Measurements from ENCODE around the gene ZNF497.
A peak's percentile ranks its signal among the peaks of the same experiment; 100 is the strongest.
"Not testable (repeated sequence)": the region's sequence is repeated elsewhere in the genome, so short reads cannot be mapped to it uniquely, and the experiment has no call there.

Gene ZNF497

DNA sequence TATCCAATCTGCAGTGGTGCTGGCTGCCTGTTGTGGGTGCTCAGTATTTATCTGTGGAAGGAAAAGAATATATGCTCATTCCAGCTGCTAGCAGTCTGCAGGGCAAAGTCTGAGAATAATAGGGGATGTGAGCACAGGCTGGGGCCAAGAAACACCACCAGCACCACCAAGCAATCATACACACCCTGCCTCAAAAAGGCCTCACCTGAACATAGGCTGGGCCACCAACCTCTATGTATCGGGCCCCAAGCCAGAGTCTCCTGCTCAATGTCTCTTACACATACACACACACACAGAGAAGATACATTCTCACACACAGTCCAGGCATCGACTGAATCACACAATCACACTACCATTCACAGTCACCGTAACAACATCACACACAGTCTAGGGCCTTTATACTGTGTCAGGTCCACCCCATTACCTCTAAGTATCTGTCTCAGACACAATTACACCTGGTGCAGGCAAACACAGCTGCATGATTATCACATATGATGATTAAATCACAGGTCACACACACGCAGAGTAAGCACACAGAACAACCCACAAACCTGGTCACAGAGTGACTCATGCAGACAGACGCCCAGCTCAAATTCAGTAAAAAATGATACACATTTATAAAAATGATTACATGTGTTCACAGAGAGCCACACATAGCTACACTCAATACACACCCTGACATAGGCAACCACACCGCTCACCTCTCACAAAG lies 37.1 kb downstream of the ZNF497 start:
- peak overlapping the region; percentile 92 for H3K4me3 ChIP-seq (ENCODE audit: low read depth, low read length)
- no peak overlapping the region for H2AFZ ChIP-seq (ENCODE audit: low read length, unreplicated experiment)
- H3K27ac ChIP-seq (ENCODE audit: low read depth, low read length) = no peak overlapping the region
- H3K27me3 ChIP-seq (ENCODE audit: insufficient read depth, low read length) = no peaks in the 10 kb centered on the region
- peaks cover 6% of the 10 kb centered on the region for H3K4me1 ChIP-seq (ENCODE audit: control insufficient read depth, insufficient read depth, low read length, unreplicated experiment)
- no peaks in the 10 kb centered on the region for H3K36me3 ChIP-seq (ENCODE audit: insufficient read depth, low read length)
- H3K79me2 ChIP-seq (ENCODE audit: control insufficient read depth, insufficient read depth, low read length, unreplicated experiment) = peaks cover 32% of the 10 kb centered on the region

DNA sequence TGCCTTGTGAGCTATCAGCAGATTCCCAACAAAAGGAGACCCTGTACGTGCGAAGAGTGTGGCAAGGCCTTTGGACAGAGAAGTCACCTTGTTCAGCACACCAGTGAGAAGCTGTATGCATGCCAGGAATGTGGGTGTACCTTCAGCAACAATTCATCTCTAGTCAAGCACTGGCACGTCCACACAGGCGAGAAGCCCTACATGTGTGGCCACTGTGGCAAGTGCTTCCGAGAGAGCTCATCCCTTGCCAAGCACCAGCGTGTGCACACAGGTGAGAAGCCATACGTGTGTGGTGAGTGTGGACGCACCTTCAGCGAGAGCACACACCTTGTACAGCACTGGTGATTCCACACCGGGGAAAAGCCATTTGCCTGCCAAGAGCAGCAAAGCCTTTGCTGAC lies 43.3 kb downstream of the ZNF497 start:
- Histone ChIP-seq H3K79me2 (ENCODE audit: control insufficient read depth, insufficient read depth, low read length, unreplicated experiment) (no peaks in the 10 kb centered on the region), H3K36me3 (ENCODE audit: insufficient read depth, low read length) (peaks cover 9% of the 10 kb centered on the region), H3K4me3 (ENCODE audit: low read depth, low read length) (no peak overlapping the region), H3K27ac (ENCODE audit: low read depth, low read length) (no peak overlapping the region), H3K27me3 (ENCODE audit: insufficient read depth, low read length) (no peaks in the 10 kb centered on the region), H2AFZ (ENCODE audit: low read length, unreplicated experiment) (no peak overlapping the region), H3K4me1 (ENCODE audit: control insufficient read depth, insufficient read depth, low read length, unreplicated experiment) (no peaks in the 10 kb centered on the region)

DNA sequence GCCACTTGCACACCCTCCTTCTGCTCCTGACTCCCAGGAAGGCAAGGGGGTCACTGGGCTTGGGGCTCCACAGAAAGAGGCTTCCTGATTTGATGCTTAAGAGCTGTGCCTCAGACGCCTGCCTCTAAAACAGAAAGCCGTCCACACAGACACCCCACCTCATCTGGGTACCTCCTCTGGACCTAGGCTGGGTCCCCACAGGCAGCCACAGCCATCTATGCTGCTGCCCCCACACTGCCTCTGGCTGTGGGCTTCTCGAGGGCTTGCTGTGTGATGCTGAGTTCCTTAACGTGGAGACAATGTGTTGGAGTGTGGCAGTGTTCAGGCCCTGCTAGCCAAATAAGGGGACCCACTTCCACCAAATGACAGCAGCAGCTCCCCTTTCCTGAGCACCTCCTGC lies 44.3 kb downstream of the ZNF497 start:
- no peaks in the 10 kb centered on the region for H3K27me3 ChIP-seq (ENCODE audit: insufficient read depth, low read length)
- H3K4me1 ChIP-seq (ENCODE audit: control insufficient read depth, insufficient read depth, low read length, unreplicated experiment) = no peaks in the 10 kb centered on the region
- no peak overlapping the region for H3K27ac ChIP-seq (ENCODE audit: low read depth, low read length)
- H3K4me3 ChIP-seq (ENCODE audit: low read depth, low read length) = no peak overlapping the region
- H3K36me3 ChIP-seq (ENCODE audit: insufficient read depth, low read length) = peaks cover 15% of the 10 kb centered on the region
- no peaks in the 10 kb centered on the region for H3K79me2 ChIP-seq (ENCODE audit: control insufficient read depth, insufficient read depth, low read length, unreplicated experiment)
- H2AFZ ChIP-seq (ENCODE audit: low read length, unreplicated experiment) = no peak overlapping the region

DNA sequence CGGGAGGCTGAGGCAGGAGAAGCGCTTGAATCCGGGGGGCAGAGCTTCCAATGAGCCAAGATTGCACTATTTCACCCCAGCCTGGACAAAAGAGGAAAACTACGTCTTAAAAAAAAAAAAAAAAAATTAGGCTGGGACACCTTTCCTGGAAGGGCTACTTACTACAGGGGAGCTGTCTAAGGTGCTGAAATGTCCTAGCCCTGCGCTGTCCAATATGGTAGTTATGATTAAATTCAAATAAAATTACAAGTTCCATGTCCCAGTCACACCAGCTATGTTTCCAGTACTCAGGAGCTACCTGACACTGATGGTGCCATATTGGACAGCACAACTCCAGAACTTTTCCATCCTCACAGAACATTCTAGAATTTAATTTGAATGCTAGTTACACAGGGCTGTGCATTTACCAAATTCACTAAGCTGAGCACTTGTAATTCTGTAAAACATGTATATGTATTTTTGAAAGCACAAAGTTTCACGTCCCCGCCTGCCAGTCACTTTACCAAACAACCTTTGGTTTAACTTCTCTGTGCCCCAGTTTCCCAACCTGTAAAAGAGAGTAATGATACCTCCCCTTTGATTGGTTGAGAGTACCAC lies 45.0 kb downstream of the ZNF497 start:
- no peak overlapping the region for H3K4me3 ChIP-seq (ENCODE audit: low read depth, low read length)
- H3K36me3 ChIP-seq (ENCODE audit: insufficient read depth, low read length) = peaks cover 18% of the 10 kb centered on the region
- no peaks in the 10 kb centered on the region for H3K79me2 ChIP-seq (ENCODE audit: control insufficient read depth, insufficient read depth, low read length, unreplicated experiment)
- no peak overlapping the region for H3K27ac ChIP-seq (ENCODE audit: low read depth, low read length)
- no peaks in the 10 kb centered on the region for H3K27me3 ChIP-seq (ENCODE audit: insufficient read depth, low read length)
- H2AFZ ChIP-seq (ENCODE audit: low read length, unreplicated experiment) = no peak overlapping the region
- H3K4me1 ChIP-seq (ENCODE audit: control insufficient read depth, insufficient read depth, low read length, unreplicated experiment) = no peaks in the 10 kb centered on the region

DNA sequence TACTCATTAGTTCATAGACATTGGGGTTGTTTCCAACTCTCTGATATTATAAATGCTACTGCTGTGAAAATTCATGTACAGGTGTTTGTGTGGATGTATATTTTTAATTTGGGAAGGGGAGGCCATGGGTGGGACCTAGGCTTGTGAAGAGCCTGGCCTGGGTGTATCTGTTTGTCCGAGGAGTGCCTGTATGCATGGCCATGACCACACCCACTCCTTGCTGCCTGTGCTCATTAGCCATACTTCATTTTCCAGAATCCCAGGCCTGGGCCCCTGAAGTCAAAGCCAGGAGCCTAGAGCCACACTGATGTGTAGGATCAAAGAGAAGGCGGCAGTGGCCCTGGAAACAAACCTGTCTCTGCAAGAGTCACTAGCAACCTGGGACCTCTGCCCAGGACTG lies 47.0 kb downstream of the ZNF497 start:
- Histone ChIP-seq H3K27ac (ENCODE audit: low read depth, low read length) (no peak overlapping the region), H2AFZ (ENCODE audit: low read length, unreplicated experiment) (no peak overlapping the region), H3K36me3 (ENCODE audit: insufficient read depth, low read length) (peaks cover 32% of the 10 kb centered on the region), H3K4me1 (ENCODE audit: control insufficient read depth, insufficient read depth, low read length, unreplicated experiment) (no peaks in the 10 kb centered on the region), H3K79me2 (ENCODE audit: control insufficient read depth, insufficient read depth, low read length, unreplicated experiment) (no peaks in the 10 kb centered on the region), H3K4me3 (ENCODE audit: low read depth, low read length) (no peak overlapping the region), H3K27me3 (ENCODE audit: insufficient read depth, low read length) (no peaks in the 10 kb centered on the region)

DNA sequence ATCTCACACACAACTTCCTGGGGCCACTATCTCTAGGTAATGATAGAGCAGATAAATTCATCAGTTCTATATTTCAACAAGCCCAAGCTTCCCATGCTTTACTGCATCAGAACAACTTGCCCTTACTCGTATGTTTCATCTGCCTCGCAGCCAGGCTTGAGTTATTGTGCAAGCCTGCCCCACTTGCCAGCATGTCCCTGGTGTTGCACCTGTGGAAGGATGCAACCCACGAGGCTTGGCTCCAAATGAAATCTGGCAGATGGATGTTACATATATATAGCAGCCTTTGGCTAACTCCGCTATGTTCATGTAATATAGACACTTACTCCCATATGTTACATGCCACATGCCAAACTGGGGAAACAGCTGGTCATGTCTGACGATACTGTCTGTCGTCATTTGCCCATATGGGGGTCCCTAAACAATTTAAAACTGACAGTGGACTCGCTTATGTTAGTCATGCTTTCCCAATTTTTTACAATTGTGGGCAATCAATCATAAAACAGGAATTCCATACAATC lies 51.1 kb downstream of the ZNF497 start:
- Histone ChIP-seq H3K79me2 (ENCODE audit: control insufficient read depth, insufficient read depth, low read length, unreplicated experiment) (peaks cover 5% of the 10 kb centered on the region), H3K4me3 (ENCODE audit: low read depth, low read length) (no peak overlapping the region), H3K27ac (ENCODE audit: low read depth, low read length) (no peak overlapping the region), H3K27me3 (ENCODE audit: insufficient read depth, low read length) (no peaks in the 10 kb centered on the region), H3K36me3 (ENCODE audit: insufficient read depth, low read length) (peaks cover 56% of the 10 kb centered on the region), H2AFZ (ENCODE audit: low read length, unreplicated experiment) (no peak overlapping the region), H3K4me1 (ENCODE audit: control insufficient read depth, insufficient read depth, low read length, unreplicated experiment) (peaks cover 3% of the 10 kb centered on the region)

DNA sequence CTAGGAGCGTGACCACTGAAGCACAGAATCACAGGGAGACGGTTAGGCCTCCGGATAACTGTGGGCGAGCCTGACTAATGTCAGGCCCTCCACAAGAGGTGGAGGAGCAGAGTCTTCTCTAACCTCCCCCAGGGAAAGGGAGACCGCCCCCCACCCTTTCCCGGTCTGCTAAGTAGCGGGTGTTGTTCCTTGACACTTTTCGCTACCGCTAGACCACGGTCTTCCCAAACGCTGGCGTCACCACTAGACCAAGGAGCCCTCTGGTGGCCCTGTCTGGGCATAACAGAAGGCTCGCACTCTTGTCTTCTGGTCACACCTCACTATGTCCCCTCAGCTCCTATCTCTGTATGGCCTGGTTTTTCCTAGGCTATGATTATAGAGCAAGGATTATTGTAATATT lies 51.9 kb downstream of the ZNF497 start:
- not testable (repeated sequence) for H3K27ac ChIP-seq (ENCODE audit: low read depth, low read length); H3K27me3 ChIP-seq (ENCODE audit: insufficient read depth, low read length); H3K4me3 ChIP-seq (ENCODE audit: low read depth, low read length); H3K4me1 ChIP-seq (ENCODE audit: control insufficient read depth, insufficient read depth, low read length, unreplicated experiment); H2AFZ ChIP-seq (ENCODE audit: low read length, unreplicated experiment)
- peaks cover 56% of the 10 kb centered on the region for H3K36me3 ChIP-seq (ENCODE audit: insufficient read depth, low read length)
- peaks cover 12% of the 10 kb centered on the region for H3K79me2 ChIP-seq (ENCODE audit: control insufficient read depth, insufficient read depth, low read length, unreplicated experiment)

DNA sequence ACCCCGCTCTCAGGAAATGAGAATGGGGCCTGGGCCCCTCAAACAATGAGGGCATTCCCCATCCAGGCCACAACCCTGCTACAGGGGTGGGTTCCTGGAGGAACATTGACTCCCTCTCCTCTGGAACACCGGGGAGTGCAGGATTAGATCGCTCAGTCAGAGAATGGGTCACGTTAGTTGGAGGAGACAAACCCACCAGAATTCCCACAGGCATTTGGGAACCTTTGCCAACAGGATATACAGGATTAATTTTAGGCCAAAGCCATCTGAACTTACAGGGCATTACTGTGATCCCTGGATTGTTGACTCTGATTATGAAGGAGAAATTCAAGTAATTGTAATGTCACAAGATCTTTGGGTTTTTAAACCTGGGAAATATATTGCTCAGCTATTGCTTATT lies 54.8 kb downstream of the ZNF497 start:
- Histone ChIP-seq H3K27me3 (ENCODE audit: insufficient read depth, low read length) (no peaks in the 10 kb centered on the region), H3K36me3 (ENCODE audit: insufficient read depth, low read length) (peaks cover 39% of the 10 kb centered on the region), H2AFZ (ENCODE audit: low read length, unreplicated experiment) (no peak overlapping the region), H3K79me2 (ENCODE audit: control insufficient read depth, insufficient read depth, low read length, unreplicated experiment) (peaks cover 16% of the 10 kb centered on the region), H3K4me1 (ENCODE audit: control insufficient read depth, insufficient read depth, low read length, unreplicated experiment) (peaks cover 4% of the 10 kb centered on the region), H3K27ac (ENCODE audit: low read depth, low read length) (no peak overlapping the region), H3K4me3 (ENCODE audit: low read depth, low read length) (no peak overlapping the region)

DNA sequence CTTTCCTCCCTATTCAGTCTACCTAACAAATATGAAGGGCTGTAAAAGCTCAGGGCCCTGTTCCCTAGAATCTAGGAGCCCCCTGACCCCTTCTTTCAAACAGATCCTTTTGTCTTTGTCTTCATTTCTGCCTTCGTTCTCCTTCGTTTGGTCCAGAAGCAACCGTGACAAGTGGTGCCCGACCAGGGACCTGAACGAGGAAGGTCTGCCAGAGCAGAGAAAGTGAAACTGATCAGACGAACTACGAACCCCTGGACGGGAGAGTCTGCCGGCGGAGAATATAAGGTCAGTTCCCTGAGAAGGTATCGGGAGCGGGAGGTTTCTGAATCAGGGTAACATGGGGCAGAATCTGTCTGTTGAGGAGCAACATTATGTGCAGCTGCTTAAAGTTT lies 56.6 kb downstream of the ZNF497 start:
- Histone ChIP-seq H3K27me3 (ENCODE audit: insufficient read depth, low read length) (no peaks in the 10 kb centered on the region), H3K79me2 (ENCODE audit: control insufficient read depth, insufficient read depth, low read length, unreplicated experiment) (peaks cover 16% of the 10 kb centered on the region), H3K4me3 (ENCODE audit: low read depth, low read length) (peak overlapping the region; percentile 99), H3K27ac (ENCODE audit: low read depth, low read length) (peak overlapping the region; percentile 77), H3K4me1 (ENCODE audit: control insufficient read depth, insufficient read depth, low read length, unreplicated experiment) (peaks cover 4% of the 10 kb centered on the region), H2AFZ (ENCODE audit: low read length, unreplicated experiment) (no peak overlapping the region), H3K36me3 (ENCODE audit: insufficient read depth, low read length) (peaks cover 24% of the 10 kb centered on the region; the same call in 1 of the 2 replicates)

DNA sequence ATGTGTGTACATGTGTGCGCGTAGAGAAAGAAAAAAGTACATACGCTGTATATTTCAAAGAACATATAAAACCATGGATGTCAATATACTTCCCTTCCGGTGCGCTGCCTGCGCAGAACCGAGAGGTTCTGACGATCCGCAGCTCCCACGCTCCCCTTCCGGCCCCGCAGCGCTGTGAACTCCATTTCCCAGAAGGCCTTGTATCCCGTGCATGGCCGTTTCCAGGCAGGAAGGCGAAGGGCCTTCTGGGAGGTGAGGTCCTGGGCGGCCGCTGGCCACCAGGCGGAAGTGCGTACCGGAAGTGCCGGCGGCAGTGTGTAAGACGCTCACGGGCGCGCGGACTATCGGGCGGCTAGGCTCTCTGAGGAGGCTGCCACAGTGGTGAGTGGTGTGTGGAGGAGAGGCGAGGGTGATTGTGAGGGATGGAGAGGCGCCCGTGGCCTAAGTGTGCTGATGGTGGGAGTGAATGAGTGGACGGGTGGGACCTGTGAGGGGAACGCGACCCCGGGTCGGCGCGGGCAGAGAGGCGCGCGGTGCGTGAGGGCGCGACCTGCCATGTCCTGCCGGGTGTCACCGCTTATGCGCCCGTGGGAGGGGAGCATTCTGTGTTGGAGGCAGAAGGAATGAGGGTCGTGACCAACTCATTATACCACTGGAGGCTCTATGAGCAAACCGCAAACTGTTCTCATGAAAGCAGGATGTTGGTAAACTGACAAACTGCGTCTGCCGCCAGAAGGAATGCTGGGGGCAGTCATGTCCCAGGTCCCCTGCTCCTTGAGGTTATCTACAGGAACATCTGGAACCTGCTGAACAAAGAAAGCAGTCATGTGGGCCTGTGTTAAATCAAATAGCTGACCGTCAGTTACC lies 57.3 kb downstream of the ZNF497 start, which contains the start of gene ERVK3-1:
Gene ERVK3-1, plus strand, starts transcription at position 313 of the 867 bp plus-strand sequence. CDS start 6,792 bp downstream, outside the sequence.
- Histone ChIP-seq H3K79me2 (ENCODE audit: control insufficient read depth, insufficient read depth, low read length, unreplicated experiment) (peaks cover 16% of the 10 kb centered on the region), H3K36me3 (ENCODE audit: insufficient read depth, low read length) (peaks cover 24% of the 10 kb centered on the region; the same call in 1 of the 2 replicates)

More for the DNA sequence above, 57.3 kb downstream of the ZNF497 start, which contains the start of gene ERVK3-1:
- Histone ChIP-seq H2AFZ (ENCODE audit: low read length, unreplicated experiment) (peak within 1 kb of the TSS; percentile 81), H3K27ac (ENCODE audit: low read depth, low read length) (peak within 1 kb of the TSS; percentile 77), H3K4me3 (ENCODE audit: low read depth, low read length) (peak within 1 kb of the TSS; percentile 99), H3K4me1 (ENCODE audit: control insufficient read depth, insufficient read depth, low read length, unreplicated experiment) (peaks cover 4% of the 10 kb centered on the region), H3K27me3 (ENCODE audit: insufficient read depth, low read length) (no peaks in the 10 kb centered on the region)
